Esophagus squamous epithelium (tissue), 5 donors: Measurements from ENCODE around the gene SELL. TPM values are rescaled to one million over a fixed set of nuclear protein-coding genes. Genes with fewer than 3 reads are reported as not detected.

Source experiments
- DNase-seq: peaks from one replicate; lab custom pipeline; 2025; lab: John Stamatoyannopoulos, UW
- H3K27ac ChIP-seq, 4 donors: fragments of 200-600 bp; sonication (generic); one replicate each; pipeline ENCODE4 v1.5.1; 2016 to 2019; ENCODE audit warnings: mild to moderate bottlenecking in 1 of 4
- H3K27me3 ChIP-seq, 4 donors: fragments of 200-600 bp; sonication (generic); 1 replicate in 3 of 4; 2 replicates in 1 of 4; pipeline versions ENCODE4 v1.5.1 to v1.6.0; 2017 to 2021; ENCODE audit warnings: antibody characterized with exemption in 1 of 4
- H3K36me3 ChIP-seq, 3 donors: fragments of 200-600 bp; sonication (generic); one replicate each; pipeline ENCODE4 v1.5.1; 2016 to 2019
- H3K4me1 ChIP-seq, 3 donors: fragments of 200-600 bp; sonication (generic); one replicate each; pipeline ENCODE4 v1.5.1; 2017 to 2019
- H3K4me3 ChIP-seq, 4 donors: fragments of 200-600 bp; sonication (generic); 1 replicate in 3 of 4; 2 replicates in 1 of 4; pipeline ENCODE4 v1.5.1; 2016 to 2019; ENCODE audit warnings: mild to moderate bottlenecking in 2 of 4, moderate library complexity in 1 of 4
- H3K9me3 ChIP-seq, 3 donors: fragments of 200-600 bp; sonication (generic); one replicate each; pipeline ENCODE4 v1.5.1; 2016 to 2019
- POLR2A ChIP-seq, 4 donors: fragments of 450-650 bp; IDR thresholded peaks; one replicate each; pipeline ENCODE4 v1.6.1; 2017; ENCODE audit warnings: antibody characterized with exemption in 4 of 4, mild to moderate bottlenecking in 4 of 4, moderate library complexity in 3 of 4
- WGBS, 2 donors: methylation state at CpG; one replicate each; pipeline ENCODE4 v1.1.5; 2018; 5-methylcytosine and 5-hydroxymethylcytosine counted together
- intact Hi-C: fragments of 100-400 bp; cut with DNase I; formaldehyde crosslinking; loops from one replicate; pipeline ENCODE4 v1.15.0; 2022
- total RNA-seq, 4 donors: library from RNA; depleted of rRNA; stranded (reverse); fragments of >200 nt; gene quantifications; one replicate each; pipeline ENCODE4 v1.1.0, GENCODE V29; 2016
- TF ChIP-seq, protein P1 (sequence below), 6 experiments: fragments of 450-650 bp in 4 of 6; fragments of 200-600 bp in 2 of 6; sonication (generic) in 2 of 6; IDR thresholded peaks; one replicate each; pipeline ENCODE4 v1.5.1; 2016 to 2019; ENCODE audit warnings: antibody characterized with exemption in 6 of 6, mild to moderate bottlenecking in 4 of 6, moderate library complexity in 4 of 6
- donor health status: DM: yes; HTN: yes; CAD: no.

SELL gene
- total RNA-seq, 4 donors from 2014 or later: 0.38 to 2.2 (median 1.1) TPM

GRCh38 chr1:169745015-169745861, 33.8 kb upstream of the SELL start:
- DNase-seq: no peak
- intact Hi-C loops: no loop called here
- H3K9me3 ChIP-seq: no peaks in the 10 kb centered on the region
- no peaks in the 10 kb centered on the region for H3K36me3 ChIP-seq
- H3K27ac ChIP-seq: no peak overlapping the region
- no peaks in the 10 kb centered on the region for H3K27me3 ChIP-seq
- 49 to 50% methylated on average over 5 of the region's 5 CpGs for WGBS, 2 donors
- no peaks in the 10 kb centered on the region for H3K4me1 ChIP-seq
- H3K4me3 ChIP-seq: no peak overlapping the region
- no peak for TF ChIP-seq POLR2A (IDR thresholded peaks at IDR 0.05)
- TF ChIP-seq, protein P1, sequence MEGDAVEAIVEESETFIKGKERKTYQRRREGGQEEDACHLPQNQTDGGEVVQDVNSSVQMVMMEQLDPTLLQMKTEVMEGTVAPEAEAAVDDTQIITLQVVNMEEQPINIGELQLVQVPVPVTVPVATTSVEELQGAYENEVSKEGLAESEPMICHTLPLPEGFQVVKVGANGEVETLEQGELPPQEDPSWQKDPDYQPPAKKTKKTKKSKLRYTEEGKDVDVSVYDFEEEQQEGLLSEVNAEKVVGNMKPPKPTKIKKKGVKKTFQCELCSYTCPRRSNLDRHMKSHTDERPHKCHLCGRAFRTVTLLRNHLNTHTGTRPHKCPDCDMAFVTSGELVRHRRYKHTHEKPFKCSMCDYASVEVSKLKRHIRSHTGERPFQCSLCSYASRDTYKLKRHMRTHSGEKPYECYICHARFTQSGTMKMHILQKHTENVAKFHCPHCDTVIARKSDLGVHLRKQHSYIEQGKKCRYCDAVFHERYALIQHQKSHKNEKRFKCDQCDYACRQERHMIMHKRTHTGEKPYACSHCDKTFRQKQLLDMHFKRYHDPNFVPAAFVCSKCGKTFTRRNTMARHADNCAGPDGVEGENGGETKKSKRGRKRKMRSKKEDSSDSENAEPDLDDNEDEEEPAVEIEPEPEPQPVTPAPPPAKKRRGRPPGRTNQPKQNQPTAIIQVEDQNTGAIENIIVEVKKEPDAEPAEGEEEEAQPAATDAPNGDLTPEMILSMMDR (IDR thresholded peaks at IDR 0.05): no peak

DNA sequence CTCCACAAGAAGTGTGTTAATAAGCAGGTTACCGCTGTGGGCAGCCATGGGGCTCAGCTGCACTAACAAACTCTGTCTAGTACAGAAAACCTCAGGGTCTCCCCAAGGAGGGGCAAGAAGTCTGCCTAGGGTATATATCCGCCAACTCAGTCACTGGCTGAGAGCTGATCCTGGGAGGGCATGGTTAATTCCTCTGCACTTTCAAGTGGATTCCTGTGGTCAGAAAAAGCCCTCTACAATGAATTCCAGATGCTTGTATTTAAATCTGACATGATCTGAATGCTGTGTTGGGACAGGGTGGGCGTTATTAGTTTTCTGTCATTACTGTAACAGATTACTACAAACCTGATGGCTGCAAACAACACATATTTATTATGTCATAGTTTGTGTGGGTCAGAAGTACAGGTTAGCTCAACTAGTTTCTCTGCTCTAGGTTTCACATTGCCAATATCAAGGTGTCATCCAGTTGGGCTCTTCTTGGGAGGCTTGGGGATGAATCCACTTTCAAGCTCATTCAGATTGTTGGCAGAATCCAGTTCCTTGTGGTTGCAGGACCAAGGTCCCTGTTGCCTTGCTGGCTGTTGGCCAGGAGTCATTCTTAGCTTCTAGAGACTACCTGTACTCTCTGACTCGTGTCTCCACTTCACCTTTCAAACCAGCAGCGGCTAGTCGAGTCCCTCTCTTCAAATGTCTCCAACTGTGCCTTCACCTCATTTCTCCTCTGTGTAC, 30.4 kb upstream of the SELL start:
- TF ChIP-seq, protein P1 (IDR thresholded peaks at IDR 0.05): no peak
- TF ChIP-seq POLR2A (IDR thresholded peaks at IDR 0.05): no peak
- no peaks in the 10 kb centered on the region for H3K36me3 ChIP-seq
- no peaks in the 10 kb centered on the region for H3K4me1 ChIP-seq
- no peaks in the 10 kb centered on the region for H3K9me3 ChIP-seq
- intact Hi-C loops: no loop called here
- WGBS, 2 donors: 66 to 72% methylated on average over 6 of the region's 6 CpGs
- no peak for DNase-seq
- H3K27ac ChIP-seq: no peak overlapping the region
- no peak overlapping the region for H3K4me3 ChIP-seq
- H3K27me3 ChIP-seq: peaks cover 0 to 8% (median 0%) of the 10 kb centered on the region in 4 donors

DNA sequence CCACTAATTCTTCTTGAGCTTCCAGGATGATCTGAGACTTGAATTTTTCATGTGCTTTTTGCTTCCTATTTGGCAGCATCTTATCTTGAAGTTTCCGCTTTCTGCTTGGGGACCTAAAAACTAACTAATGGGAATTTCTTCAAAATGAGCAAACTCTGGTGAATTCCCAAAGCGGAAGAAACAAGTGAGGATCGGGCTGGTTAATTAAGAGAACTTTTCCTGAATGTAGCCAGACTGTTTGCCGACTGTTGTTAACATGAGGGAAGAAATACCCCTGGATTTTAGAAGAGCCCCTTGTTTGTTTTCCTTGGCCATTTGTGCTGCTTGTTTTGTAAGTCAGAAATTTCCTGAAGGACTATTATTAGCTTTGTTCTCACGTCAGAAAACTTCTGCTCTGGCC, 28.6 kb upstream of the SELL start:
- TF ChIP-seq POLR2A (IDR thresholded peaks at IDR 0.05): no peak
- TF ChIP-seq, protein P1 (IDR thresholded peaks at IDR 0.05): no peak
- Histone ChIP-seq H3K9me3 (no peaks in the 10 kb centered on the region), H3K27me3 (peaks cover 0 to 8% (median 0%) of the 10 kb centered on the region in 4 donors), H3K36me3 (no peaks in the 10 kb centered on the region), H3K4me1 (no peaks in the 10 kb centered on the region), H3K27ac (no peak overlapping the region), H3K4me3 (no peak overlapping the region)
- intact Hi-C loops: no loop called here
- 32 to 45% methylated on average over 5 of the region's 5 CpGs for WGBS, 2 donors
- DNase-seq: no peak

- no peaks in the 10 kb centered on the region for H3K9me3 ChIP-seq
- intact Hi-C loops: no loop called here
- H3K4me1 ChIP-seq: no peaks in the 10 kb centered on the region
- H3K27ac ChIP-seq: no peak within 1 kb of the TSS
- peaks cover 0 to 20% (median 2%) of the 10 kb centered on the region in 4 donors for H3K27me3 ChIP-seq
- H3K4me3 ChIP-seq: no peak within 1 kb of the TSS
- WGBS, 2 donors: 66 to 75% methylated on average over 7 of the region's 7 CpGs
- no peak for DNase-seq
- no peaks in the 10 kb centered on the region for H3K36me3 ChIP-seq
- no peak for TF ChIP-seq POLR2A (IDR thresholded peaks at IDR 0.05)
- TF ChIP-seq, protein P1 (IDR thresholded peaks at IDR 0.05): no peak
These were observed 22.5 kb upstream of the SELL start, which contains the start of gene SELE for GRCh38 chr1:169733924-169734323. SELE (minus strand) TSS chr1:169734079; CDS start chr1:169733612, 467 bp downstream.

DNA sequence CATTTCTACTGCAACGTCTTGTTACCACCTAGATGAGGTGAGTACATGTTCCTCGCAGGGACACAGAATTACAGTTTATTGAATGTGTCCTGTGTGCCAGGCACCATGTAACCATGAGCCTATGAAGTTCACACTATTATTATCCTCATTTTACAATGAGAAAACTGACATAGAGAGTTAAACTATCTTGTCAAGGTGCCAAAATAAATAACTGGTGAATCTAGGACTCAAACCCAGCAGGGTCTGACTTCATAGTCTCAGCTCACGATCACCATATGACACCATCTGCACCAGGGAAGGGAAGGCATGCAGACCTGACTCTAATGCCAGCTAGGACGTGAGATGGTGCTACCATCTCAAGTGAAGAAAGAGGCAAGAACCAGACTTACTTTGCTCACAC, 20.0 kb upstream of the SELL start:
- no peaks in the 10 kb centered on the region for H3K36me3 ChIP-seq
- DNase-seq: no peak
- no peaks in the 10 kb centered on the region for H3K4me1 ChIP-seq
- no peak overlapping the region for H3K27ac ChIP-seq
- 39 to 52% methylated on average over 4 of the region's 4 CpGs for WGBS, 2 donors
- no peak for TF ChIP-seq POLR2A (IDR thresholded peaks at IDR 0.05)
- TF ChIP-seq, protein P1 (IDR thresholded peaks at IDR 0.05): no peak
- intact Hi-C loops: no loop called here
- no peak overlapping the region for H3K4me3 ChIP-seq
- H3K9me3 ChIP-seq: no peaks in the 10 kb centered on the region
- peaks cover 0 to 12% (median 2%) of the 10 kb centered on the region in 4 donors for H3K27me3 ChIP-seq
